Left cardiac atrium (tissue), 4 donors: ENCODE measurements around the gene SELENOM. TPM values are rescaled to one million over a fixed set of nuclear protein-coding genes. Genes with fewer than 3 reads are reported as not detected.
A peak's percentile ranks its signal among the peaks of the same experiment; 100 is the strongest.

Experiments used
- ATAC-seq, 2 donors: fragments of 200-7000 bp; cut with Tn5 transposase; one replicate each; pipeline ENCODE4 v1.9.1; 2020; ENCODE audit warnings: mild to moderate bottlenecking in 2 of 2, moderate library complexity in 2 of 2
- DNase-seq: peaks from one replicate; pipeline ENCODE4 v3.0.0-alpha.2; 2020
- intact Hi-C, 2 donors: fragments of 100-400 bp; cut with DNase I; formaldehyde crosslinking; loops; one replicate each; pipeline versions ENCODE4 v1.14.1 to v1.15.1; 2022 to 2023
- total RNA-seq, 2 donors: library from RNA; stranded (reverse); fragmentation: NEBNext Ultra II Directional; extraction: Animal tissue kit (Norgen Biotek cat#: 25700); gene quantifications; one replicate each; pipeline ENCODE4 v1.2.1, GENCODE V29; 2021
- donor health status: DM: no; HTN: yes; CAD: no.
- donor health status: DM: no; HTN: yes; CAD: no; lungs with severe emphysema.
- donor health status: DM: yes; HTN: yes; CAD: no.
- donor health status: Dilated cardiomyopathy.

Gene SELENOM
- total RNA-seq, 2 donors from 2014 or later: 118 to 145 TPM

- DNase-seq: no peak
- intact Hi-C loops: no loop called here
- ATAC-seq: no peak
Observed at GRCh38 chr22:31136155-31136554, 28.8 kb upstream of the SELENOM start.

- intact Hi-C loops: no loop called here
- no peak for ATAC-seq
Observed at GRCh38 chr22:31135706-31136105, 28.3 kb upstream of the SELENOM start.

GRCh38 chr22:31134688-31135087 lies 27.3 kb upstream of the SELENOM start:
- intact Hi-C loops: no loop called here
- DNase-seq (no peak), ATAC-seq (no peak)

More at GRCh38 chr22:31135706-31136105, 28.3 kb upstream of the SELENOM start:
- no peak for DNase-seq

- intact Hi-C loops: no loop called here
- ATAC-seq (no peak), DNase-seq (no peak)
Observed at GRCh38 chr22:31133911-31134310, 26.5 kb upstream of the SELENOM start.

GRCh38 chr22:31130873-31131272 lies 23.5 kb upstream of the SELENOM start:
- ATAC-seq: no peak
- no peak for DNase-seq
- intact Hi-C loops: no loop called here

GRCh38 chr22:31128156-31128555 lies 20.8 kb upstream of the SELENOM start:
- intact Hi-C loops: no loop called here
- DNase-seq: no peak
- no peak for ATAC-seq

- ATAC-seq (no peak), DNase-seq (no peak)
- intact Hi-C loops: no loop called here
Observed at GRCh38 chr22:31127181-31127772, 19.9 kb upstream of the SELENOM start.

- intact Hi-C loops: no loop called here
- no peak for DNase-seq
- no peak for ATAC-seq
Observed at GRCh38 chr22:31126869-31127175, 19.5 kb upstream of the SELENOM start.

- ATAC-seq: no peak
- intact Hi-C loops: no loop called here
- DNase-seq: no peak
Observed at GRCh38 chr22:31126128-31126868, 18.9 kb upstream of the SELENOM start.

- intact Hi-C loops: no loop called here
- ATAC-seq (no peak), DNase-seq (no peak)
Observed at GRCh38 chr22:31125521-31126117, 18.3 kb upstream of the SELENOM start.

- ATAC-seq (no peak), DNase-seq (no peak)
- intact Hi-C loops: no loop called here
Observed at GRCh38 chr22:31124811-31125465, 17.6 kb upstream of the SELENOM start.

- intact Hi-C loops: no loop called here
- ATAC-seq (no peak), DNase-seq (no peak)
Observed at GRCh38 chr22:31124290-31124689, 16.9 kb upstream of the SELENOM start.

- DNase-seq: no peak
- intact Hi-C loops: no loop called here
- ATAC-seq: no peak
Observed at GRCh38 chr22:31123292-31123602, 15.9 kb upstream of the SELENOM start.

- peak; percentile 73 to 77 for ATAC-seq
- DNase-seq: peak; percentile 67
- intact Hi-C loops: no loop called here
Observed at GRCh38 chr22:31122532-31123291, 15.3 kb upstream of the SELENOM start, which contains the start of gene INPP5J. TSS of gene INPP5J (plus strand) at chr22:31122966. CDS start at chr22:31123015, 49 bp downstream.

GRCh38 chr22:31122196-31122531 lies 14.8 kb upstream of the SELENOM start:
- ATAC-seq (peak; percentile 25 to 77), DNase-seq (no peak)
- intact Hi-C loops: no loop called here

GRCh38 chr22:31121403-31121802 lies 14.0 kb upstream of the SELENOM start:
- intact Hi-C loops: no loop called here
- DNase-seq: no peak
- ATAC-seq: no peak

- ATAC-seq (no peak), DNase-seq (no peak)
- intact Hi-C loops: no loop called here
Observed at GRCh38 chr22:31120642-31121041, 13.3 kb upstream of the SELENOM start.

GRCh38 chr22:31120230-31120629 lies 12.9 kb upstream of the SELENOM start:
- intact Hi-C loops: no loop called here

GRCh38 chr22:31119026-31119717 lies 11.8 kb upstream of the SELENOM start:
- intact Hi-C loops: no loop called here
- DNase-seq (no peak), ATAC-seq (peak; percentile 79 to 82)

More at GRCh38 chr22:31120230-31120629, 12.9 kb upstream of the SELENOM start:
- DNase-seq (no peak), ATAC-seq (peak in 1 of 2 donors; percentile 19)
